ENCODE data around the gene NEB. TPM values are rescaled to one million over a fixed set of nuclear protein-coding genes. Genes with fewer than 3 reads are reported as not detected.

NEB gene
- polyA plus RNA-seq, 1 donor from 2014 or later, result 0.38 TPM

DNA sequence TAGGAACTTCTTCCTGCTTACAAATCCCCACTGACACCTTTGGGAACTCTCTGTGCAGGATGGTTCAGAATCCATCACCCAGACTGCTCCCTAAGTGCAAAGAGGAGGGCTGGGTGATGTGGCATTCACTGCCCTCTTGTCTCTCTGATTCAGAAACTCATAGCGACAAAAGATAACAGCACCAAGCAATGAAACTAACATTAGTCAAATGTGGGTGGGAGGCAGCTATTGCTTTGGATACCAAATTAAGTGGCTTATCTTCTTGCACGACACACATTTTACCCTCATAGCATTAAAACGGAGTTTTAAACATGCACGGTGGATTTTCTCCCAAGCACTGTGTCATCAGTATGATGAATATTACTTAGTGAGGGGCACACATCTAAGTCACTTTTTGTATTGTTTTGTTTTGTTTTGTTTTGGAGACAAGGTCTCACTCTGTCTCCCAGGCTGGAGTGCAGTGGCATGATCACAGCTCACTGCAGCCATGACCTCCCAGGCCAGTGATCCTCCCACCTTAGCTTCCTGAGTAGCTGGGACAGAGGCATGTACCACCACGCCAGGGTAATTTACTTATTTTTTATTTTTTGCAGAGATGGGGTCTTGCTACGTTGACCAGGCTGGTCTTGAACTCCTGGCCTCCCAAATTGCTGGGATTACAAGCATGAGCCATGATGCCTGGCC is 40.9 kb upstream of the NEB start:
- no peak overlapping the region for H3K27ac ChIP-seq (ENCODE audit: low read length)
- no peak overlapping the region for H3K4me2 ChIP-seq (ENCODE audit: low read length)
- H3K9me3 ChIP-seq (ENCODE audit: low read length), result no peaks in the 10 kb centered on the region
- no peaks in the 10 kb centered on the region for H3K36me3 ChIP-seq (ENCODE audit: insufficient read depth, low read length)
- no peak overlapping the region for H2AFZ ChIP-seq (ENCODE audit: low read depth, low read length)
- H3K79me2 ChIP-seq (replicated peaks; ENCODE audit: insufficient read depth, low read length), result no peaks in the 10 kb centered on the region
- H3F3A ChIP-seq (ENCODE audit: insufficient read depth, low read length, poor library complexity, severe bottlenecking), result no peaks in the 10 kb centered on the region
- no peak overlapping the region for H3K4me3 ChIP-seq (ENCODE audit: low read length)
- H3K9me2 ChIP-seq (ENCODE audit: insufficient read depth, low read length), result no peaks in the 10 kb centered on the region
- H4K20me1 ChIP-seq (ENCODE audit: insufficient read depth), result no peaks in the 10 kb centered on the region
- TF ChIP-seq MXI1 (conservative IDR thresholded peaks at IDR 0.05; ENCODE audit: poor library complexity, severe bottlenecking) (no peak), POLR2AphosphoS5 (IDR thresholded peaks at IDR 0.05) (no peak), SMC3 (conservative IDR thresholded peaks at IDR 0.05; ENCODE audit: poor library complexity) (no peak), RAD21 (conservative IDR thresholded peaks at IDR 0.05) (no peak), TAF1 (IDR thresholded peaks at IDR 0.05; ENCODE audit: low read depth) (no peak), EZH2 (IDR thresholded peaks at IDR 0.05; ENCODE audit: borderline replicate concordance, insufficient read depth, low read length, poor library complexity, severe bottlenecking) (no peak), EP300 (conservative IDR thresholded peaks at IDR 0.05; ENCODE audit: poor library complexity, severe bottlenecking) (no peak)
- TF ChIP-seq, protein P1, sequence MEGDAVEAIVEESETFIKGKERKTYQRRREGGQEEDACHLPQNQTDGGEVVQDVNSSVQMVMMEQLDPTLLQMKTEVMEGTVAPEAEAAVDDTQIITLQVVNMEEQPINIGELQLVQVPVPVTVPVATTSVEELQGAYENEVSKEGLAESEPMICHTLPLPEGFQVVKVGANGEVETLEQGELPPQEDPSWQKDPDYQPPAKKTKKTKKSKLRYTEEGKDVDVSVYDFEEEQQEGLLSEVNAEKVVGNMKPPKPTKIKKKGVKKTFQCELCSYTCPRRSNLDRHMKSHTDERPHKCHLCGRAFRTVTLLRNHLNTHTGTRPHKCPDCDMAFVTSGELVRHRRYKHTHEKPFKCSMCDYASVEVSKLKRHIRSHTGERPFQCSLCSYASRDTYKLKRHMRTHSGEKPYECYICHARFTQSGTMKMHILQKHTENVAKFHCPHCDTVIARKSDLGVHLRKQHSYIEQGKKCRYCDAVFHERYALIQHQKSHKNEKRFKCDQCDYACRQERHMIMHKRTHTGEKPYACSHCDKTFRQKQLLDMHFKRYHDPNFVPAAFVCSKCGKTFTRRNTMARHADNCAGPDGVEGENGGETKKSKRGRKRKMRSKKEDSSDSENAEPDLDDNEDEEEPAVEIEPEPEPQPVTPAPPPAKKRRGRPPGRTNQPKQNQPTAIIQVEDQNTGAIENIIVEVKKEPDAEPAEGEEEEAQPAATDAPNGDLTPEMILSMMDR (IDR thresholded peaks at IDR 0.05; ENCODE audit: poor library complexity, severe bottlenecking), result no peak
- TF ChIP-seq, protein P2, sequence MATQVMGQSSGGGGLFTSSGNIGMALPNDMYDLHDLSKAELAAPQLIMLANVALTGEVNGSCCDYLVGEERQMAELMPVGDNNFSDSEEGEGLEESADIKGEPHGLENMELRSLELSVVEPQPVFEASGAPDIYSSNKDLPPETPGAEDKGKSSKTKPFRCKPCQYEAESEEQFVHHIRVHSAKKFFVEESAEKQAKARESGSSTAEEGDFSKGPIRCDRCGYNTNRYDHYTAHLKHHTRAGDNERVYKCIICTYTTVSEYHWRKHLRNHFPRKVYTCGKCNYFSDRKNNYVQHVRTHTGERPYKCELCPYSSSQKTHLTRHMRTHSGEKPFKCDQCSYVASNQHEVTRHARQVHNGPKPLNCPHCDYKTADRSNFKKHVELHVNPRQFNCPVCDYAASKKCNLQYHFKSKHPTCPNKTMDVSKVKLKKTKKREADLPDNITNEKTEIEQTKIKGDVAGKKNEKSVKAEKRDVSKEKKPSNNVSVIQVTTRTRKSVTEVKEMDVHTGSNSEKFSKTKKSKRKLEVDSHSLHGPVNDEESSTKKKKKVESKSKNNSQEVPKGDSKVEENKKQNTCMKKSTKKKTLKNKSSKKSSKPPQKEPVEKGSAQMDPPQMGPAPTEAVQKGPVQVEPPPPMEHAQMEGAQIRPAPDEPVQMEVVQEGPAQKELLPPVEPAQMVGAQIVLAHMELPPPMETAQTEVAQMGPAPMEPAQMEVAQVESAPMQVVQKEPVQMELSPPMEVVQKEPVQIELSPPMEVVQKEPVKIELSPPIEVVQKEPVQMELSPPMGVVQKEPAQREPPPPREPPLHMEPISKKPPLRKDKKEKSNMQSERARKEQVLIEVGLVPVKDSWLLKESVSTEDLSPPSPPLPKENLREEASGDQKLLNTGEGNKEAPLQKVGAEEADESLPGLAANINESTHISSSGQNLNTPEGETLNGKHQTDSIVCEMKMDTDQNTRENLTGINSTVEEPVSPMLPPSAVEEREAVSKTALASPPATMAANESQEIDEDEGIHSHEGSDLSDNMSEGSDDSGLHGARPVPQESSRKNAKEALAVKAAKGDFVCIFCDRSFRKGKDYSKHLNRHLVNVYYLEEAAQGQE (IDR thresholded peaks at IDR 0.05; ENCODE audit: borderline replicate concordance), result no peak
- H3K9ac ChIP-seq (ENCODE audit: low read length), result no peak overlapping the region
- no peaks in the 10 kb centered on the region for H3K27me3 ChIP-seq (ENCODE audit: insufficient read depth, low read depth, low read length)

DNA sequence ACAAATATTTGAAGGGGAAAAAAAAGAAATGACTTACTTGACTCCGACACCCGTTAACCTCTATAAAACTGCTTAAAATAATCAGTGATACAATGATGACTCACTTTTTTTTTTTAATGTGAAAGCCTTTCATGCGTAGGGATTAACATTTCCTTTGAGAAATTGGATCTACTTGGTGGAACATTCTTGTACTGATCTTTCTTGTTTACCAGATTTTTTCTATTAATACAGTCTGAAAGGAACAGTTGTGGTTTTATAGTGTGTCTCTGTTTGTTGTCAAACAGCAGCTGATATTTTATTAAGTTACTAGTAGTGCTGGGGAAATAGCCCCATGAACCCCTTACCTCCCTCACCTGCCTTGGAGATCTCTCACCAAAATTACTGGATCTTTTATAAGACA is 40.2 kb upstream of the NEB start:
- Histone ChIP-seq H3K4me2 (ENCODE audit: low read length) (no peak overlapping the region), H3K27me3 (ENCODE audit: insufficient read depth, low read depth, low read length) (no peaks in the 10 kb centered on the region), H3K27ac (ENCODE audit: low read length) (no peak overlapping the region), H2AFZ (ENCODE audit: low read depth, low read length) (no peak overlapping the region), H3K79me2 (replicated peaks; ENCODE audit: insufficient read depth, low read length) (no peaks in the 10 kb centered on the region), H3K4me3 (ENCODE audit: low read length) (no peak overlapping the region), H3K9me3 (ENCODE audit: low read length) (no peaks in the 10 kb centered on the region), H3F3A (ENCODE audit: insufficient read depth, low read length, poor library complexity, severe bottlenecking) (no peaks in the 10 kb centered on the region), H4K20me1 (ENCODE audit: insufficient read depth) (no peaks in the 10 kb centered on the region), H3K9ac (ENCODE audit: low read length) (no peak overlapping the region), H3K36me3 (ENCODE audit: insufficient read depth, low read length) (no peaks in the 10 kb centered on the region), H3K9me2 (ENCODE audit: insufficient read depth, low read length) (no peaks in the 10 kb centered on the region)
- TF ChIP-seq, protein P1 (IDR thresholded peaks at IDR 0.05; ENCODE audit: poor library complexity, severe bottlenecking), result no peak
- TF ChIP-seq TAF1 (IDR thresholded peaks at IDR 0.05; ENCODE audit: low read depth) (no peak), MXI1 (conservative IDR thresholded peaks at IDR 0.05; ENCODE audit: poor library complexity, severe bottlenecking) (no peak), EZH2 (IDR thresholded peaks at IDR 0.05; ENCODE audit: borderline replicate concordance, insufficient read depth, low read length, poor library complexity, severe bottlenecking) (no peak), POLR2AphosphoS5 (IDR thresholded peaks at IDR 0.05) (no peak), RAD21 (conservative IDR thresholded peaks at IDR 0.05) (no peak), EP300 (conservative IDR thresholded peaks at IDR 0.05; ENCODE audit: poor library complexity, severe bottlenecking) (no peak), SMC3 (conservative IDR thresholded peaks at IDR 0.05; ENCODE audit: poor library complexity) (no peak)
- TF ChIP-seq, protein P2 (IDR thresholded peaks at IDR 0.05; ENCODE audit: borderline replicate concordance), result no peak
